HG02678 (cell line): ENCODE data around the gene DAND5.
"Not testable (repeated sequence)": the region's sequence is repeated elsewhere in the genome, so short reads cannot be mapped to it uniquely, and the experiment has no call there.

Source experiments
- ATAC-seq: cut with Tn5 transposase; IDR thresholded peaks from one replicate; pipeline ENCODE4 v1.9.1; 2021; ENCODE audit warnings: mild to moderate bottlenecking, moderate library complexity; ENCODE audit not compliant: unreplicated experiment

DAND5 gene

GRCh38 chr19:12945479-12946091, 23.8 kb upstream of the DAND5 start, which contains the start of gene RAD23A:
Gene RAD23A, plus strand, starts transcription at chr19:12945862. Its CDS starts 87 bp downstream, at chr19:12945949.
- ATAC-seq: peak; percentile 82

- peak; percentile 35 for ATAC-seq
Observed at GRCh38 chr19:12946092-12946721, 23.2 kb upstream of the DAND5 start.

- ATAC-seq: no peak
Observed at GRCh38 chr19:12946731-12947496, 22.5 kb upstream of the DAND5 start.

- ATAC-seq: no peak
Observed at GRCh38 chr19:12947702-12948611, 21.4 kb upstream of the DAND5 start.

GRCh38 chr19:12948612-12949362, 20.6 kb upstream of the DAND5 start:
- no peak for ATAC-seq

GRCh38 chr19:12949363-12950283, 19.8 kb upstream of the DAND5 start:
- ATAC-seq: no peak

GRCh38 chr19:12952050-12952449, 17.3 kb upstream of the DAND5 start:
- not testable (repeated sequence) for ATAC-seq

- no peak for ATAC-seq
Observed at GRCh38 chr19:12952488-12953137, 16.8 kb upstream of the DAND5 start.

GRCh38 chr19:12953138-12953798, 16.1 kb upstream of the DAND5 start:
- ATAC-seq: no peak

- ATAC-seq: no peak
Observed at GRCh38 chr19:12953799-12954611, 15.4 kb upstream of the DAND5 start.

GRCh38 chr19:12954612-12954962, 14.8 kb upstream of the DAND5 start:
- ATAC-seq: no peak

GRCh38 chr19:12955575-12955974, 13.8 kb upstream of the DAND5 start:
- not testable (repeated sequence) for ATAC-seq

GRCh38 chr19:12955996-12956395, 13.4 kb upstream of the DAND5 start:
- no peak for ATAC-seq

GRCh38 chr19:12956446-12957388, 12.7 kb upstream of the DAND5 start, which contains the start of gene GADD45GIP1:
Gene GADD45GIP1, minus strand, starts transcription at chr19:12957223. Its CDS starts 11 bp downstream, at chr19:12957212.
- peak; percentile 83 for ATAC-seq

GRCh38 chr19:12957389-12957952, 11.9 kb upstream of the DAND5 start:
- ATAC-seq: not testable (repeated sequence)

GRCh38 chr19:12959481-12959880, 9.9 kb upstream of the DAND5 start:
- ATAC-seq: no peak
